IPS-11a (cell line): ENCODE results near the gene WNT11.

Source experiments
- H3K4me3 ChIP-seq: one replicate; pipeline ENCODE4 v1.5.1; 2013; ENCODE audit warnings: low read depth, low read length, control low read depth

Gene WNT11

GRCh38 chr11:76177250-76177686 lies 29.0 kb downstream of the WNT11 start:
- H3K4me3 ChIP-seq = no peak overlapping the region

DNA sequence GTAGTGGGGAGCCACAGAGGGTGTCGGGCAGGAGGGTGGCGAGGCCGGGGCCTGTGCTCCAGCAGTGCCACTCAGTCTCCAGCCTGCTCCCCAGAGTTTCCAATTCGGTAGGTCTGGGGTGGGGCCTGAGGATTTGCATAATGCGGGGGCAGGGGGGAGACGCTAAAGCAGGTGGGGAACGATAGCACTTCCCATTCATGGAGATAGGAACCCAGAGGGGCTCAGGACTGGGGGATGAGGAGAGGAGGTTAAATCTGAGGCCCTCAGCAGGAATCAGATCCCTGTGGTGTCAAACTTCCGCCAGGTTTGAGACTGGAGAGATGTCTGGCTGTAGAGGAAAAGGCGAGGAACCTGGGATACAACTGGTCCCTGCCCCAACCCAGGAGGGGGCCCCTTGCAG lies 29.8 kb downstream of the WNT11 start:
- no peak overlapping the region for H3K4me3 ChIP-seq

DNA sequence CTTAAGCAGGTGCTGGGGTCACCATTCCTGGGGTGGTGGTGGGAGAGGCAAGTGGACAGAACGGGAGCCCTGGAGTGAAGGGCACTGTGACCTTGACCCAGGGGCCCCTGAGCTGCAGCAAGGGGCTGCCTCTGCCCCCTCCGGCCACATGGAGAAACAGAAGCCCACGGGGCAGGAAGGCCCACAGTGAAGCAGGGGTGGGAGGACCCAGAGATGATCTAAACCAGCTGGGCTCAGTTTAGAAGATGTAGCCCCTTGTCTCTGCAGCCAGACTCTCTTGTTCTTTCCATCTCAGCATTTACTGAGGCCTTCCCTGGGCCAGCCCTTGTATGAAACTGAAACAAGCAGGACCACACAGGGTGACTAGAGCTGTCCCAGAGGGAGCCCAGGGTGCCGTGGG lies 30.5 kb downstream of the WNT11 start:
- no peak overlapping the region for H3K4me3 ChIP-seq

GRCh38 chr11:76174330-76174729 lies 32.0 kb downstream of the WNT11 start:
- H3K4me3 ChIP-seq = no peak overlapping the region

GRCh38 chr11:76173663-76174062 lies 32.6 kb downstream of the WNT11 start:
- H3K4me3 ChIP-seq = no peak overlapping the region

DNA sequence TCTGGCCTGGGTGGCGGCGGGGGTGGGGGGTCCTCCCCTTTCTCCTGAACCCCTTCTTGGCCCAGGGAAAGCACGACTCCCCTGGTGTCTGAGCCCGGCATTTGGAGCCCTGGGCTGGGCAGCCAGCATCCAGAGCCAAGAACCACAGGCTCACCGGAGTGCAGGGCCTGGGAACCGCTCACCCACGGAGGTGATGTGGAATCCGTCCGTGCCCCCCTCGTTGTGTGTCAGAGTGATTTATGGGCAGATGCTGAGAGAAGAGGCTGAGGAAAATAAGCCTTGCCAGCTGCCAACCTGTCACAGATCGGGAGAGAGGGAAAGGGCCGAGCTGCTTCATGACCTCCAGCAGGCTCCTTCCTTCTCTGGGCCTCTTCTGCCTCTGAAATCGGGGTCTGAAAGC lies 33.7 kb downstream of the WNT11 start:
- H3K4me3 ChIP-seq = no peak overlapping the region

DNA sequence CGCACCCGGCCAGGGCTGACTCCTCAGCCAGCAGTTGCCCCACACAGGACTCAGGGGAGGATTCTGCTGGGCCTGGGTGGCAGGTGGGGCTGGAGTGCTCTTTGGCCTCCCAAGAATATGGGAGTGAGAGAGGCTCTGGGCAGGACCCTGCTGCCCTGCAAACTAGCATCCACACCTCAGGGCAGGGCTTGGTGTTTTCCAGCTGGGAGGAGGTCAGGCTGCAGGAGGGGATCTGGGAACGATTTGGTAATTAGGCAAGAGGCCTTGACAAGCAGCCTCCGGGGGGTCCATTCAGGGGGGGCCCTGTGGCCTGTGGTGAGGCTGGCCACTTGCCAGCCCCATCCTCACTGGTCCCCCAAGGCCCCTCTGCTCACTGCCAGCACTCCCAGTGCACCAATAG lies 35.8 kb downstream of the WNT11 start:
- H3K4me3 ChIP-seq = no peak overlapping the region

GRCh38 chr11:76169473-76169896 lies 36.8 kb downstream of the WNT11 start:
- H3K4me3 ChIP-seq = no peak overlapping the region

DNA sequence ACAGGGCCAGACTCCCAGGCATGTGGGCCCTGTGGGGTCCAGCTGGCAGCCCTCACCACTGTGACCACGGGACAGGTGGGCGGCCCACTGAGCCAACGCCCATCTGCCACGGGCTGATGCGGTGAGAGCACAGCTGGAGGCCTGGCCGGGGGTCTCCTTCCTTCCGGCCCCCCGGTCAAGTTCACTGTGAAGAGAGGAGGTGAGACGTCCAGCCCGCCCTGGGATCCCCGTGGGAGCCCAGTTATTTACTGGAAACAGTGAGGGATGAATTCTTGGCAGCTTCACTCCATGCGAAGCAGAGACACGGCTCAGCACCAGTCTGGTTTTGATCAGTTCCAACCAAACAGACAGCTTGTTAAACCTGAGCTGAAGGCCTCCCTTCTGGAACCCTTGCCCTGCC lies 38.7 kb downstream of the WNT11 start:
- no peak overlapping the region for H3K4me3 ChIP-seq

- no peak overlapping the region for H3K4me3 ChIP-seq
Observed at GRCh38 chr11:76166314-76166713, 40.0 kb downstream of the WNT11 start.

DNA sequence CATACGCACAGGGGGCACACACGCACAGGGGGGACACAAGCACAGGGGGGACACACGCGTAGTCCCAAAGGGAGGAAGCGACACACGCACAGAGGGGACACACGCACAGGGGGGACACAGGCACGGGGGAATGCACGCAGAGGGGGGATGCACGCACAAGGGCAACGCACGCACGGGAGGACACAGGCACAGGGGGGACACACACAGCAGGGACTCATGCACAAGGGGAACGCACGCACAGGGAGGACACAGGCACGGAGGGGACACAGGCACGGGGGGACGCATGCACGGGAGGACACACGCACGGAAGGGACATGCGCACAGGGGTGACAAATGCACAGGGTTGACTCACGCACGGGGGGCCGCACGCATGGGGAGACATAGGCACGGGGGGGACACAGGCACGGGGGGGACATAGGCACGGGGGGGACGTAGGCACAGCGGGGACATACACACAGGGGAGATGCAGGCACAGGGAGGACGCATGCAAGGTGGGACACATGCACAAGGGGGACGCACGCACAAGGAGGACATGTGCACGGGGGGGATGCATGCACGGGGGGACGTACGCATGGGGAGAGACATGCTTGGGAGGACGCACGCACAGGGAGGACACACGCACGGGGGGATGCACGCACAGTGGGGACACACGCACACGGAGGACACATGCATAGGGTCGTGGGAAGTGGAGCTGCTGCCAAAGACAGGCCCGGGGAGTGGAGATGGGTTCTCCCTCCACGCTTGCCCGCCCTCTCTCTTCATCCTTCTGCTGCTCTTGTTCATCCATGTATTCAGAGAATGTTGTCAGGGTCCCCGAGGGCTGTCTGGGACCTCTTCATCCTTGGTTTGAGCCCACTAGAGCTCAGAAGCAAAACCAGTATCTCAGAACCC lies 41.2 kb downstream of the WNT11 start:
- H3K4me3 ChIP-seq = no peak overlapping the region

GRCh38 chr11:76164081-76164480 lies 42.2 kb downstream of the WNT11 start:
- H3K4me3 ChIP-seq = no peak overlapping the region

DNA sequence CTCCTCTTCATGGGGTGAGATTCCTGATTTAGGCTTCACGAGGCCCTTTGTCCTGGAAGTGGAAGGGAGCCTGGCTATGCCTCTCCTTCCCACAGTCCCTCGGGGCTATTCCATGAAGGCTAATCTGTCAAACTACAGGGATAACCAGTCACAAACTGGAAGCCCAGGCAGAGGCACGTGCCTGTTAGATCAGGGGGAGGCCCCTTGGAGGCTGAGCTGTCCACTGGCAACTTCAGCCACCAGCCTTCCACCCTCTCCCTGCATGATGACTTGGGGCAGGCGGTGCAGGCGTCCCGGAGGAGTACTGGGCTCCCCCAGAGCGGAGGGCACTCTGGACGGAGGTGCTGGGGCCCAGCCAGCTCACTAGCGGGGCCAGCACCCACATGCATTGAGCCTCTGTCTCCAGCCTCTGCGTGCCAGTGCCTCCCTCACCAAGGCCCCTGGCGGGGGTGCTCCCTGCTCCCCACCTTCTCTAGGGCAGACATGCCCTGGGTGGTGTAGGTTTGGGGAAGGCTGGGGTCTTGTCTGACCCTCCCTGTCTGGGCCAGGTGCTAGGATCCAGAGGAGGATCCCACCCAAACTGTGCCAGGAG lies 42.9 kb downstream of the WNT11 start:
- no peak overlapping the region for H3K4me3 ChIP-seq

GRCh38 chr11:76162336-76163288 lies 43.7 kb downstream of the WNT11 start:
- H3K4me3 ChIP-seq = no peak overlapping the region

GRCh38 chr11:76161261-76161961 lies 44.9 kb downstream of the WNT11 start:
- H3K4me3 ChIP-seq = no peak overlapping the region

- H3K4me3 ChIP-seq = no peak overlapping the region
Observed at GRCh38 chr11:76160856-76161255, 45.4 kb downstream of the WNT11 start.

- no peak overlapping the region for H3K4me3 ChIP-seq
Observed at GRCh38 chr11:76159983-76160661, 46.2 kb downstream of the WNT11 start.

DNA sequence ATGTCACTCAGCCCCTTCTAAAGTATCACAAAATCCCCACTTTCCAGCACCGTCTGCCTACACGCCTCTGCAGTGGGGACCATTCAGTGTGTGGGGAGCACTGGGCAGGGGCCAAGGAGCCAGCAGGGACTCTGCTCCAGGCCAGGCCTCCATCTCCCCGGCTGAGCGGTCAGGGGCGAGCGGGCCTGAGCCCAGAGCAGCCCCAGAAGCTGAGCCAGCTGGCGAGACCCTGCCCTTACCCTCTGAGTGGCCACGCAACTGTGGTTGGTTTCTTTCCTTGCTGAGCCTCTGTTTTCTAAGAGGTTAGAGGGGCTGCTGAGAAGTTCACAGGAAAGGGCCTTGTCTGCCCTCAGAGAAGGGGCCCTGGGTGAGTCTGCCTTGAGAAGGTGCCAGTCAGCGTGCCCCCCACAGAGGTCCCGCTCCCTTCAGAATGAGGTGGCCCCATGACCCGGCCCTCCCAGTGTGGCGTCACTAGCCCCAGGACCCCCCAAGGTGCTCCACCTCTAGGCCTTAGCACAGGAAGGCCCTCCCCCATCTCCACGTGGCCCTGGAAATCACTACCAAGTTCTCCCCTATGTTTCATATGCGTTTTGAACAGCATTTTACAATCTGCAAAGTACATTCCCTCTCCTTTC lies 46.9 kb downstream of the WNT11 start:
- H3K4me3 ChIP-seq = no peak overlapping the region

GRCh38 chr11:76158394-76159302 lies 47.7 kb downstream of the WNT11 start:
- H3K4me3 ChIP-seq = no peak overlapping the region
